ENCODE data around the gene ROBO3. TPM values are rescaled to one million over a fixed set of nuclear protein-coding genes. Genes with fewer than 3 reads are reported as not detected.

Gene ROBO3
- total and polyA plus RNA-seq, 2 of the 8 experiments (the other 6 are each of a cell fraction or from before 2014, with no cell fraction given) = 12.1 to 24.6 TPM

DNA sequence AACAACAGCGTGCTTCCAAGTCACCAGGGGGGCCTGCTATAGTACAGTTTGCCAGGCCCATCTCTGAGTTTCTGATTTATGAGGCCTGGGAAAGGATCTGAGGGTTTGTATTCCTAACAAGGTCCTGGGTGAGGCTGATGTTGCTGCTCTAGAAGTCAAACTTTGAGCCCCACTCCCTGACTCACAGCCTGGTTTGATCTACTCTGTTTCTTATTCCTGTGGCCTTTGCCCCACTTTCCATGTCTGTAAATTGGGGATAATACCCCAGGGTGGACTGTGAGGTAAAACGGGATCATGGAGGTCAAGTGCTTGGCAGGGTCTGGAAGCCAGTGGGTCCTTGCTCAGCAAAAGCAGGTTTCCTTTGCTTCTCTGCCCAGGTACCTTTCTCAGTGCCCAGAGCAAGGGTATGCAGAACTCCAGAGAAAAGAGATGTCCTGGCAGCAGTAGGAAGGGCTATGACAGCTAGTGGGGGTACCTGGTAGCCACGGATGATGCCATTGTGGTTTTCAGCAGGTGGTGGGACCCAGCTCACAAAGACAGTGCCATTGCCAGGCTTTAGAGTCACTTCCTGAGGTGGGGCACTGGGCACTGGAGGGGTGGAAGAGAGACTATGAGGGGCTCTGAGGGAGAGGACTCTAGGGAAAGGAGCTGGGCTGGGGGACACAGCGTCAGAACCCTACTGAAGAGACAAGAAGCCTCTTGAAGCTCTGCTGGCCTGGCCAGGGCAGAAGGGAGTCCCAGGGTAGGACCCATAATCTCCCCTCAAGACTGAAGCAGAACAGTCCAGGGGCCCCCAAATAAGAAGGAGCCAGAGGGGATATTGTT lies 29.6 kb downstream of the ROBO3 start (continued):
- TF ChIP-seq CBX5 (IDR thresholded peaks at IDR 0.05; ENCODE audit: low read depth, low read length) (no peak), HDAC2 (IDR thresholded peaks at IDR 0.05; ENCODE audit: borderline replicate concordance in 1 of 2, low read depth in 2 of 2, low read length in 2 of 2) (no peak), RXRA (IDR thresholded peaks at IDR 0.05; ENCODE audit: insufficient read depth, low read depth, low read length) (no peak), YY1 (IDR thresholded peaks at IDR 0.05; ENCODE audit: low read depth, low read length) (no peak), RBBP5 (IDR thresholded peaks at IDR 0.05; ENCODE audit: borderline replicate concordance, low read depth, low read length) (no peak), HDAC6 (IDR thresholded peaks at IDR 0.05; ENCODE audit: low read depth, low read length) (no peak), TAF7 (optimal IDR thresholded peaks at IDR 0.05; ENCODE audit: borderline replicate concordance, low read depth, low read length) (no peak), SUZ12 (IDR thresholded peaks at IDR 0.05; ENCODE audit: low read length) (no peak), KDM1A (IDR thresholded peaks at IDR 0.05; ENCODE audit: borderline replicate concordance, low read length) (no peak)

Measured in H1 (cell line).